SK-N-MC (cell line): ENCODE data around the gene SHISA6.

Experiments
- EZH2 ChIP-seq: fragments of 200-600 bp; sonication (generic); IDR thresholded peaks from one replicate; pipeline ENCODE4 v1.6.1; 2017; ENCODE audit warnings: antibody characterized with exemption
- POLR2AphosphoS5 ChIP-seq: IDR thresholded peaks from 2 replicates; pipeline ENCODE4 v1.6.1; 2012; ENCODE audit warnings: mild to moderate bottlenecking, low read depth, low read length, borderline replicate concordance

GRCh38 chr17:11493936-11494335, 252.9 kb downstream of the SHISA6 start:
- TF ChIP-seq EZH2 (no peak), POLR2AphosphoS5 (no peak)
